K562 (cell line): Measurements from ENCODE around the gene TMEM138. TPM values are rescaled to one million over a fixed set of nuclear protein-coding genes. Genes with fewer than 3 reads are reported as not detected.
A peak's percentile ranks its signal among the peaks of the same experiment; 100 is the strongest.

Source experiments
- CTCFL ChIP-seq: IDR thresholded peaks from 2 replicates; pipeline ENCODE4 v1.6.1; 2011; ENCODE audit warnings: borderline replicate concordance, low read depth, mild to moderate bottlenecking, moderate library complexity, low read length; ENCODE audit not compliant: insufficient read depth, poor library complexity, severe bottlenecking
- E2F6 ChIP-seq, 2 experiments: IDR thresholded peaks; 2 replicates each; pipeline ENCODE4 v1.6.1; 2011; ENCODE audit warnings: borderline replicate concordance in 1 of 2, control low read depth in 1 of 2, low read depth in 1 of 2, low read length in 1 of 2, mild to moderate bottlenecking in 1 of 2, mixed read lengths in 1 of 2, moderate library complexity in 1 of 2; ENCODE audit not compliant: insufficient read depth in 1 of 2, insufficient read length in 1 of 2, poor library complexity in 1 of 2, severe bottlenecking in 1 of 2; ENCODE audit errors: extremely low read depth in 1 of 2
- ETV1 ChIP-seq: fragments of 450-650 bp; conservative IDR thresholded peaks from 2 replicates; pipeline ENCODE4 v1.6.1; 2016; ENCODE audit warnings: missing genetic modification characterization, control low read depth, low read depth, missing compliant biosample characterization
- FOSL1 ChIP-seq: fragments of 200-800 bp; sonication (Bioruptor generic); conservative IDR thresholded peaks from 2 replicates; pipeline ENCODE4 v1.6.1; 2016; ENCODE audit warnings: missing genetic modification characterization, missing compliant biosample characterization
- GATAD2A ChIP-seq: fragments of 450-650 bp; IDR thresholded peaks from 2 replicates; pipeline ENCODE4 v1.6.1; 2017
- LARP7 ChIP-seq: fragments of 450-650 bp; IDR thresholded peaks from 2 replicates; pipeline ENCODE4 v1.6.1; 2016
- NFIC ChIP-seq: fragments of 450-650 bp; IDR thresholded peaks from 2 replicates; pipeline ENCODE4 v1.6.1; 2017; ENCODE audit warnings: mild to moderate bottlenecking, inconsistent platforms
- RBM22 ChIP-seq: fragments of 200-400 bp; formaldehyde crosslinking; IDR thresholded peaks from 2 replicates; pipeline ENCODE4 v1.6.1; 2018; ENCODE audit warnings: low read length, low read depth; ENCODE audit not compliant: poor library complexity, severe bottlenecking
- TAF9B ChIP-seq: fragments of 450-650 bp; IDR thresholded peaks from 2 replicates; pipeline ENCODE4 v1.6.1; 2018; ENCODE audit warnings: mild to moderate bottlenecking; ENCODE audit not compliant: partially characterized antibody
- ZKSCAN1 ChIP-seq: fragments of 150-350 bp; IDR thresholded peaks from 2 replicates; pipeline ENCODE4 v1.6.1; 2016; ENCODE audit warnings: low read depth, low read length
- ZNF134 ChIP-seq: fragments of 250-450 bp; sonication (Bioruptor Pico); conservative IDR thresholded peaks from 2 replicates; pipeline ENCODE4 v1.4.0; 2020
- polyA plus RNA-seq, 8 experiments: library from polyadenylated mRNA; depleted of rRNA in 4 of 8; stranded (reverse) in 5 of 8; unstranded in 3 of 8; fragments of >200 nt; fragmentation: Nextera tagmentation in 2 of 8; fragmentation: Illumina TruSeq in 1 of 8; extraction: Ambion mirVana in 2 of 8; extraction: Trizol in 1 of 8; gene quantifications; 2 replicates each; pipeline versions ENCODE4 v1.2.1 to v1.2.3, GENCODE V29; 2011 to 2014; ENCODE audit warnings: inconsistent platforms in 1 of 8, missing spikeins in 1 of 8
- total RNA-seq, 7 experiments: library from RNA; depleted of rRNA in 6 of 7; stranded (reverse); fragments of >200 nt in 6 of 7; fragmentation: Illumina TruSeq in 2 of 7; extraction: Trizol in 2 of 7; gene quantifications; 2 replicates each; pipeline versions ENCODE4 v1.2.1 to v1.2.3, GENCODE V29; 2011 to 2021; ENCODE audit warnings: low replicate concordance in 1 of 7
- TF ChIP-seq, protein P1 (sequence below): fragments of 250-450 bp; sonication (Bioruptor Pico); IDR thresholded peaks from 2 replicates; pipeline ENCODE4 v1.4.0; 2020; ENCODE audit warnings: mild to moderate bottlenecking
- TF ChIP-seq, protein P2 (sequence below): fragments of 450-650 bp; formaldehyde crosslinking; IDR thresholded peaks from 2 replicates; pipeline ENCODE4 v1.4.0; 2020; ENCODE audit warnings: mild to moderate bottlenecking, moderate library complexity
- TF ChIP-seq, protein P3 (sequence below): fragments of 450-650 bp; IDR thresholded peaks from 2 replicates; pipeline ENCODE4 v1.6.1; 2017; ENCODE audit warnings: antibody characterized with exemption, mild to moderate bottlenecking

Gene TMEM138
- total and polyA plus RNA-seq, 9 of the 15 experiments (the other 6 are each of a cell fraction or from before 2014, with no cell fraction given), result 23.2 to 168 (median 63.1) TPM

GRCh38 chr11:61332797-61333549 lies 29.2 kb upstream of the TMEM138 start, which contains the start of the genes DDB1 and TKFC (continued):
- TF ChIP-seq CTCFL, result peak; percentile 2
- no peak for TF ChIP-seq ETV1 (tag)
- no peak for TF ChIP-seq ZKSCAN1
- TF ChIP-seq NFIC, result peak; percentile 53
- TF ChIP-seq, protein P1, sequence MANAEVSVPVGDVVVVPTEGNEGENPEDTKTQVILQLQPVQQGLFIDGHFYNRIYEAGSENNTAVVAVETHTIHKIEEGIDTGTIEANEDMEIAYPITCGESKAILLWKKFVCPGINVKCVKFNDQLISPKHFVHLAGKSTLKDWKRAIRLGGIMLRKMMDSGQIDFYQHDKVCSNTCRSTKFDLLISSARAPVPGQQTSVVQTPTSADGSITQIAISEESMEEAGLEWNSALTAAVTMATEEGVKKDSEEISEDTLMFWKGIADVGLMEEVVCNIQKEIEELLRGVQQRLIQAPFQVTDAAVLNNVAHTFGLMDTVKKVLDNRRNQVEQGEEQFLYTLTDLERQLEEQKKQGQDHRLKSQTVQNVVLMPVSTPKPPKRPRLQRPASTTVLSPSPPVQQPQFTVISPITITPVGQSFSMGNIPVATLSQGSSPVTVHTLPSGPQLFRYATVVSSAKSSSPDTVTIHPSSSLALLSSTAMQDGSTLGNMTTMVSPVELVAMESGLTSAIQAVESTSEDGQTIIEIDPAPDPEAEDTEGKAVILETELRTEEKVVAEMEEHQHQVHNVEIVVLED (CRISPR knock-in tag), result peak; percentile 63; the same call in 1 of the 2 replicates
- TF ChIP-seq, protein P2, sequence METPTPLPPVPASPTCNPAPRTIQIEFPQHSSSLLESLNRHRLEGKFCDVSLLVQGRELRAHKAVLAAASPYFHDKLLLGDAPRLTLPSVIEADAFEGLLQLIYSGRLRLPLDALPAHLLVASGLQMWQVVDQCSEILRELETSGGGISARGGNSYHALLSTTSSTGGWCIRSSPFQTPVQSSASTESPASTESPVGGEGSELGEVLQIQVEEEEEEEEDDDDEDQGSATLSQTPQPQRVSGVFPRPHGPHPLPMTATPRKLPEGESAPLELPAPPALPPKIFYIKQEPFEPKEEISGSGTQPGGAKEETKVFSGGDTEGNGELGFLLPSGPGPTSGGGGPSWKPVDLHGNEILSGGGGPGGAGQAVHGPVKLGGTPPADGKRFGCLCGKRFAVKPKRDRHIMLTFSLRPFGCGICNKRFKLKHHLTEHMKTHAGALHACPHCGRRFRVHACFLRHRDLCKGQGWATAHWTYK (CRISPR knock-in tag), result peak; percentile 32; the same call in 1 of the 2 replicates
- peak; percentile 35; the same call in 1 of the 2 replicates for TF ChIP-seq LARP7
- no peak for TF ChIP-seq ZNF134 (CRISPR knock-in tag)
- peak; percentile 91 for TF ChIP-seq RBM22
- TF ChIP-seq, protein P3, sequence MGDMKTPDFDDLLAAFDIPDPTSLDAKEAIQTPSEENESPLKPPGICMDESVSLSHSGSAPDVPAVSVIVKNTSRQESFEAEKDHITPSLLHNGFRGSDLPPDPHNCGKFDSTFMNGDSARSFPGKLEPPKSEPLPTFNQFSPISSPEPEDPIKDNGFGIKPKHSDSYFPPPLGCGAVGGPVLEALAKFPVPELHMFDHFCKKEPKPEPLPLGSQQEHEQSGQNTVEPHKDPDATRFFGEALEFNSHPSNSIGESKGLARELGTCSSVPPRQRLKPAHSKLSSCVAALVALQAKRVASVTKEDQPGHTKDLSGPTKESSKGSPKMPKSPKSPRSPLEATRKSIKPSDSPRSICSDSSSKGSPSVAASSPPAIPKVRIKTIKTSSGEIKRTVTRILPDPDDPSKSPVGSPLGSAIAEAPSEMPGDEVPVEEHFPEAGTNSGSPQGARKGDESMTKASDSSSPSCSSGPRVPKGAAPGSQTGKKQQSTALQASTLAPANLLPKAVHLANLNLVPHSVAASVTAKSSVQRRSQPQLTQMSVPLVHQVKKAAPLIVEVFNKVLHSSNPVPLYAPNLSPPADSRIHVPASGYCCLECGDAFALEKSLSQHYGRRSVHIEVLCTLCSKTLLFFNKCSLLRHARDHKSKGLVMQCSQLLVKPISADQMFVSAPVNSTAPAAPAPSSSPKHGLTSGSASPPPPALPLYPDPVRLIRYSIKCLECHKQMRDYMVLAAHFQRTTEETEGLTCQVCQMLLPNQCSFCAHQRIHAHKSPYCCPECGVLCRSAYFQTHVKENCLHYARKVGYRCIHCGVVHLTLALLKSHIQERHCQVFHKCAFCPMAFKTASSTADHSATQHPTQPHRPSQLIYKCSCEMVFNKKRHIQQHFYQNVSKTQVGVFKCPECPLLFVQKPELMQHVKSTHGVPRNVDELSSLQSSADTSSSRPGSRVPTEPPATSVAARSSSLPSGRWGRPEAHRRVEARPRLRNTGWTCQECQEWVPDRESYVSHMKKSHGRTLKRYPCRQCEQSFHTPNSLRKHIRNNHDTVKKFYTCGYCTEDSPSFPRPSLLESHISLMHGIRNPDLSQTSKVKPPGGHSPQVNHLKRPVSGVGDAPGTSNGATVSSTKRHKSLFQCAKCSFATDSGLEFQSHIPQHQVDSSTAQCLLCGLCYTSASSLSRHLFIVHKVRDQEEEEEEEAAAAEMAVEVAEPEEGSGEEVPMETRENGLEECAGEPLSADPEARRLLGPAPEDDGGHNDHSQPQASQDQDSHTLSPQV, result no peak; the same call in 1 of the 2 replicates
- TF ChIP-seq E2F6 (IDR thresholded peaks at IDR 0.05; ENCODE audit: borderline replicate concordance in 1 of 2, extremely low read depth in 1 of 2, insufficient read depth in 1 of 2, insufficient read length in 1 of 2, low read depth in 1 of 2, low read length in 1 of 2, poor library complexity in 1 of 2, severe bottlenecking in 1 of 2), result peak; percentile 56
- peak; percentile 76 for TF ChIP-seq TAF9B
- 0 out of 2 replicates have a peak, but pooled peaks have one; percentile 73 for TF ChIP-seq GATAD2A
- 0 out of 2 replicates have a peak, but pooled peaks have one; percentile 44 for TF ChIP-seq FOSL1 (tag)
